Caco-2 (cell line): Measurements from ENCODE around the gene SDHC. TPM values are rescaled to one million over a fixed set of nuclear protein-coding genes. Genes with fewer than 3 reads are reported as not detected.
"Not testable (repeated sequence)": the region's sequence is repeated elsewhere in the genome, so short reads cannot be mapped to it uniquely, and the experiment has no call there.

Source experiments
- BruUV-seq: library from RNA; stranded (reverse); fragments of 400-500 nt; replicated peaks from 2 replicates; lab custom pipeline; 2021; lab: Mats Ljungman, UMichigan
- CTCF ChIA-PET: fragments of 300-600 bp; sonication (Branson Sonifier 250); formaldehyde crosslinking; loops from one replicate; lab custom pipeline; 2022; ENCODE audit warnings: antibody characterized with exemption; lab: Charles Lee
- POLR2A ChIA-PET: fragments of 300-600 bp; sonication (Branson Sonifier 250); formaldehyde crosslinking; loops from one replicate; lab custom pipeline; 2022; ENCODE audit warnings: antibody characterized with exemption; lab: Charles Lee
- DNase-seq, 2 experiments: peaks; one replicate each; pipeline versions ENCODE4 v3.0.0 to v3.0.0-alpha.2; 2020 to 2022
- H3K27me3 ChIP-seq: replicated peaks from 2 replicates; pipeline ENCODE4 v1.6.0; 2011; ENCODE audit warnings: low read length; ENCODE audit not compliant: control insufficient read depth, insufficient read depth
- H3K36me3 ChIP-seq: 2 replicates; pipeline ENCODE4 v1.5.1; 2011; ENCODE audit warnings: low read length; ENCODE audit not compliant: control insufficient read depth, insufficient read depth
- H3K4me1 ChIP-seq: fragments of 250-450 bp; sonication (Bioruptor Pico); 2 replicates; pipeline ENCODE4 v1.5.1; 2020; ENCODE audit warnings: mild to moderate bottlenecking
- H3K4me3 ChIP-seq: 2 replicates; pipeline ENCODE4 v1.5.1; 2011; ENCODE audit warnings: low read depth, mild to moderate bottlenecking, control low read depth, low read length
- H3K9me3 ChIP-seq: fragments of 250-450 bp; sonication (Bioruptor Pico); 2 replicates; pipeline ENCODE4 v1.5.1; 2020; ENCODE audit warnings: mild to moderate bottlenecking, moderate library complexity
- H3K27ac Mint-ChIP-seq: one replicate; pipeline ENCODE4 v1.8.0; 2022; ENCODE audit warnings: mixed read lengths; ENCODE audit not compliant: unreplicated experiment
- H3K27me3 Mint-ChIP-seq: one replicate; pipeline ENCODE4 v1.8.0; 2022; ENCODE audit warnings: mixed read lengths; ENCODE audit not compliant: insufficient read depth, unreplicated experiment
- H3K36me3 Mint-ChIP-seq: one replicate; pipeline ENCODE4 v1.8.0; 2022; ENCODE audit warnings: mild to moderate bottlenecking, mixed read lengths; ENCODE audit not compliant: insufficient read depth, unreplicated experiment
- H3K4me1 Mint-ChIP-seq: one replicate; pipeline ENCODE4 v1.8.0; 2022; ENCODE audit warnings: low read depth, mixed read lengths; ENCODE audit not compliant: unreplicated experiment
- H3K4me3 Mint-ChIP-seq: one replicate; pipeline ENCODE4 v1.8.0; 2022; ENCODE audit warnings: mild to moderate bottlenecking, moderate library complexity, mixed read lengths; ENCODE audit not compliant: unreplicated experiment
- H3K9me3 Mint-ChIP-seq: one replicate; pipeline ENCODE4 v1.8.0; 2022; ENCODE audit warnings: mixed read lengths; ENCODE audit not compliant: unreplicated experiment
- intact Hi-C: fragments of 100-400 bp; cut with micrococcal nuclease; formaldehyde crosslinking; loops from one replicate; pipeline ENCODE4 v1.10.0; 2022; ENCODE audit not compliant: unreplicated experiment
- total RNA-seq: library from RNA; stranded (reverse); gene quantifications from 2 replicates; pipeline ENCODE4 v1.2.3, GENCODE V29; 2022
- TF ChIP-seq, protein P1 (sequence below), 2 experiments: fragments of 200-600 bp in 1 of 2; IDR thresholded peaks; 1 replicate in 1 of 2; 2 replicates in 1 of 2; pipeline versions ENCODE4 v1.5.1 to v1.8.0; 2011 to 2022; ENCODE audit warnings: antibody characterized with exemption in 1 of 2, control low read depth in 1 of 2, inconsistent platforms in 1 of 2, low read depth in 1 of 2, low read length in 1 of 2, mild to moderate bottlenecking in 1 of 2, moderate library complexity in 1 of 2; ENCODE audit not compliant: insufficient read depth in 1 of 2, severe bottlenecking in 1 of 2, unreplicated experiment in 1 of 2

The SDHC gene
- total RNA-seq, 1 experiment from 2014 or later: 261 TPM

- Histone ChIP-seq H3K36me3 (no peaks in the 10 kb centered on the region), H3K27me3 (no peaks in the 10 kb centered on the region), H3K9me3 (no peaks in the 10 kb centered on the region), H3K4me1 (no peaks in the 10 kb centered on the region), H3K4me3 (no peak overlapping the region)
- peaks cover 9% of the 10 kb centered on the region for H3K36me3 Mint-ChIP-seq
- intact Hi-C loops: no loop called here
- DNase-seq: no peak
- peaks cover 18% of the 10 kb centered on the region for H3K4me1 Mint-ChIP-seq
- no peaks in the 10 kb centered on the region for H3K9me3 Mint-ChIP-seq
- no peak overlapping the region for H3K27ac Mint-ChIP-seq
- no TSS peak for BruUV-seq
- H3K4me3 Mint-ChIP-seq: no peak overlapping the region
- TF ChIP-seq, protein P1, sequence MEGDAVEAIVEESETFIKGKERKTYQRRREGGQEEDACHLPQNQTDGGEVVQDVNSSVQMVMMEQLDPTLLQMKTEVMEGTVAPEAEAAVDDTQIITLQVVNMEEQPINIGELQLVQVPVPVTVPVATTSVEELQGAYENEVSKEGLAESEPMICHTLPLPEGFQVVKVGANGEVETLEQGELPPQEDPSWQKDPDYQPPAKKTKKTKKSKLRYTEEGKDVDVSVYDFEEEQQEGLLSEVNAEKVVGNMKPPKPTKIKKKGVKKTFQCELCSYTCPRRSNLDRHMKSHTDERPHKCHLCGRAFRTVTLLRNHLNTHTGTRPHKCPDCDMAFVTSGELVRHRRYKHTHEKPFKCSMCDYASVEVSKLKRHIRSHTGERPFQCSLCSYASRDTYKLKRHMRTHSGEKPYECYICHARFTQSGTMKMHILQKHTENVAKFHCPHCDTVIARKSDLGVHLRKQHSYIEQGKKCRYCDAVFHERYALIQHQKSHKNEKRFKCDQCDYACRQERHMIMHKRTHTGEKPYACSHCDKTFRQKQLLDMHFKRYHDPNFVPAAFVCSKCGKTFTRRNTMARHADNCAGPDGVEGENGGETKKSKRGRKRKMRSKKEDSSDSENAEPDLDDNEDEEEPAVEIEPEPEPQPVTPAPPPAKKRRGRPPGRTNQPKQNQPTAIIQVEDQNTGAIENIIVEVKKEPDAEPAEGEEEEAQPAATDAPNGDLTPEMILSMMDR (IDR thresholded peaks at IDR 0.05; ENCODE audit: insufficient read depth in 1 of 2, low read depth in 1 of 2, low read length in 1 of 2, severe bottlenecking in 1 of 2, unreplicated experiment in 1 of 2): no peak
- ChIA-PET POLR2A (no interaction called here), CTCF (no interaction called here)
- no peaks in the 10 kb centered on the region for H3K27me3 Mint-ChIP-seq
Measured at GRCh38 chr1:161404051-161404597, 89.9 kb downstream of the SDHC start.

DNA sequence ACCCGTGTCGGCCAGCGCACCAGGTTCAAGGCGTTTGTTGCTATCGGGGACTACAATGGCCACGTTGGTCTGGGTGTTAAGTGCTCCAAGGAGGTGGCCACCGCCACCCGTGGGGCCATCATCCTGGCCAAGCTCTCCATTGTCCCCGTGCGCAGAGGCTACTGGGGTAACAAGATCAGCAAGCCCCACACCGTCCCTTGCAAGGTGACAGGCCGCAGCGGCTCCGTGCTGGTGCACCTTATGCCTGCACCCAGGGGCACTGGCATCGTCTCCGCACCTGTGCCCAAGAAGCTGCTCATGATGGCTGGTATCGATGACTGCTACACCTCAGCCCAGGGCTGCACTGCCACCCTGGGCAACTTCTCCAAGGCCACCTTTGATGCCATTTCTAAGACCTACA is 92.4 kb downstream of the SDHC start:
- H3K4me3 ChIP-seq, H3K27me3 ChIP-seq, CTCF ChIA-PET, H3K9me3 Mint-ChIP-seq, H3K36me3 ChIP-seq, DNase-seq, H3K27ac Mint-ChIP-seq, POLR2A ChIA-PET, H3K4me1 ChIP-seq, H3K36me3 Mint-ChIP-seq, H3K27me3 Mint-ChIP-seq, H3K4me3 Mint-ChIP-seq, H3K4me1 Mint-ChIP-seq, H3K9me3 ChIP-seq, BruUV-seq, intact Hi-C loops: not testable (repeated sequence)

GRCh38 chr1:161407451-161407985 is 93.3 kb downstream of the SDHC start:
- BruUV-seq: no TSS peak
- intact Hi-C loops: no loop called here
- Mint-ChIP-seq H3K4me3 (no peak overlapping the region), H3K4me1 (peaks cover under 1% of the 10 kb centered on the region), H3K36me3 (no peaks in the 10 kb centered on the region), H3K27me3 (no peaks in the 10 kb centered on the region), H3K27ac (no peak overlapping the region), H3K9me3 (no peaks in the 10 kb centered on the region)
- ChIA-PET CTCF (no interaction called here), POLR2A (no interaction called here)
- H3K4me1 ChIP-seq: peaks cover 10% of the 10 kb centered on the region
- H3K9me3 ChIP-seq: no peaks in the 10 kb centered on the region
- TF ChIP-seq, protein P1 (IDR thresholded peaks at IDR 0.05; ENCODE audit: insufficient read depth in 1 of 2, low read depth in 1 of 2, low read length in 1 of 2, severe bottlenecking in 1 of 2, unreplicated experiment in 1 of 2): no peak
- H3K4me3 ChIP-seq: no peak overlapping the region
- DNase-seq: no peak
- H3K36me3 ChIP-seq: no peaks in the 10 kb centered on the region
- no peaks in the 10 kb centered on the region for H3K27me3 ChIP-seq
